Activated naive CD4-positive, alpha-beta T cell treated with anti-CD3 and anti-CD28 coated beads, Interleukin-2, amount 50 U/mL, for 24 hours (primary cell): Measurements from ENCODE around the gene KRT1.
A peak's percentile ranks its signal among the peaks of the same experiment; 100 is the strongest.
"Not testable (repeated sequence)": the region's sequence is repeated elsewhere in the genome, so short reads cannot be mapped to it uniquely, and the experiment has no call there.

ENCODE experiments used
- H3K27ac Mint-ChIP-seq: one replicate; pipeline ENCODE4 v1.8.0; 2021; ENCODE audit warnings: mild to moderate bottlenecking, mixed read lengths
- H3K27me3 Mint-ChIP-seq: one replicate; pipeline ENCODE4 v1.8.0; 2021; ENCODE audit warnings: mixed read lengths
- H3K36me3 Mint-ChIP-seq: one replicate; pipeline ENCODE4 v1.8.0; 2021; ENCODE audit warnings: mixed read lengths
- H3K4me1 Mint-ChIP-seq: one replicate; pipeline ENCODE4 v1.8.0; 2021; ENCODE audit warnings: mixed read lengths
- H3K4me3 Mint-ChIP-seq: one replicate; pipeline ENCODE4 v1.8.0; 2021; ENCODE audit warnings: mild to moderate bottlenecking, mixed read lengths
- H3K9me3 Mint-ChIP-seq: one replicate; pipeline ENCODE4 v1.8.0; 2021; ENCODE audit warnings: mixed read lengths

The KRT1 gene

GRCh38 chr12:52680363-52680762 is at the start of gene KRT1:
KRT1 (minus strand) TSS chr12:52680407; CDS start chr12:52680348, 59 bp downstream.
- peak within 1 kb of the TSS; percentile 39 for H3K4me3 Mint-ChIP-seq
- H3K4me1 Mint-ChIP-seq = peaks cover 80% of the 10 kb centered on the region
- no peaks in the 10 kb centered on the region for H3K27me3 Mint-ChIP-seq
- no peaks in the 10 kb centered on the region for H3K9me3 Mint-ChIP-seq
- no peaks in the 10 kb centered on the region for H3K36me3 Mint-ChIP-seq
- peak within 1 kb of the TSS; percentile 32 for H3K27ac Mint-ChIP-seq

- Mint-ChIP-seq H3K27ac (no peak overlapping the region), H3K9me3 (no peaks in the 10 kb centered on the region), H3K36me3 (no peaks in the 10 kb centered on the region), H3K27me3 (no peaks in the 10 kb centered on the region), H3K4me3 (no peak overlapping the region), H3K4me1 (no peaks in the 10 kb centered on the region)
Measured at GRCh38 chr12:52729147-52729546, 48.9 kb upstream of the KRT1 start.

GRCh38 chr12:52728374-52728773 is 48.2 kb upstream of the KRT1 start:
- H3K27me3 Mint-ChIP-seq = no peaks in the 10 kb centered on the region
- no peak overlapping the region for H3K27ac Mint-ChIP-seq
- H3K36me3 Mint-ChIP-seq = no peaks in the 10 kb centered on the region
- no peaks in the 10 kb centered on the region for H3K4me1 Mint-ChIP-seq
- H3K9me3 Mint-ChIP-seq = no peaks in the 10 kb centered on the region
- H3K4me3 Mint-ChIP-seq = no peak overlapping the region

- H3K4me1 Mint-ChIP-seq = no peaks in the 10 kb centered on the region
- no peak overlapping the region for H3K4me3 Mint-ChIP-seq
- no peaks in the 10 kb centered on the region for H3K9me3 Mint-ChIP-seq
- no peaks in the 10 kb centered on the region for H3K27me3 Mint-ChIP-seq
- no peak overlapping the region for H3K27ac Mint-ChIP-seq
- no peaks in the 10 kb centered on the region for H3K36me3 Mint-ChIP-seq
Measured at GRCh38 chr12:52727037-52727436, 46.8 kb upstream of the KRT1 start.

- Mint-ChIP-seq H3K27me3 (no peaks in the 10 kb centered on the region), H3K9me3 (no peaks in the 10 kb centered on the region), H3K36me3 (no peaks in the 10 kb centered on the region), H3K27ac (no peak overlapping the region), H3K4me3 (no peak overlapping the region), H3K4me1 (no peaks in the 10 kb centered on the region)
Measured at GRCh38 chr12:52726451-52726850, 46.2 kb upstream of the KRT1 start.

GRCh38 chr12:52724384-52724783 is 44.2 kb upstream of the KRT1 start:
- Mint-ChIP-seq H3K27me3 (no peaks in the 10 kb centered on the region), H3K4me3 (no peak overlapping the region), H3K4me1 (no peaks in the 10 kb centered on the region), H3K27ac (no peak overlapping the region), H3K36me3 (no peaks in the 10 kb centered on the region), H3K9me3 (no peaks in the 10 kb centered on the region)

- Mint-ChIP-seq H3K9me3 (no peaks in the 10 kb centered on the region), H3K4me3 (no peak overlapping the region), H3K27ac (peak overlapping the region; percentile 19), H3K27me3 (no peaks in the 10 kb centered on the region), H3K4me1 (no peaks in the 10 kb centered on the region), H3K36me3 (no peaks in the 10 kb centered on the region)
Measured at GRCh38 chr12:52722680-52723079, 42.5 kb upstream of the KRT1 start.

GRCh38 chr12:52721838-52722470 is 41.7 kb upstream of the KRT1 start:
- no peaks in the 10 kb centered on the region for H3K9me3 Mint-ChIP-seq
- H3K4me3 Mint-ChIP-seq = no peak overlapping the region
- no peak overlapping the region for H3K27ac Mint-ChIP-seq
- H3K36me3 Mint-ChIP-seq = no peaks in the 10 kb centered on the region
- no peaks in the 10 kb centered on the region for H3K27me3 Mint-ChIP-seq
- H3K4me1 Mint-ChIP-seq = no peaks in the 10 kb centered on the region

GRCh38 chr12:52720365-52720886 is 40.2 kb upstream of the KRT1 start:
- no peak overlapping the region for H3K4me3 Mint-ChIP-seq
- no peaks in the 10 kb centered on the region for H3K4me1 Mint-ChIP-seq
- no peak overlapping the region for H3K27ac Mint-ChIP-seq
- no peaks in the 10 kb centered on the region for H3K27me3 Mint-ChIP-seq
- no peaks in the 10 kb centered on the region for H3K36me3 Mint-ChIP-seq
- H3K9me3 Mint-ChIP-seq = no peaks in the 10 kb centered on the region

GRCh38 chr12:52716061-52716460 is 35.9 kb upstream of the KRT1 start:
- Mint-ChIP-seq H3K9me3 (no peaks in the 10 kb centered on the region), H3K4me1 (peaks cover 18% of the 10 kb centered on the region), H3K4me3 (no peak overlapping the region), H3K27me3 (peaks cover 4% of the 10 kb centered on the region), H3K27ac (no peak overlapping the region), H3K36me3 (no peaks in the 10 kb centered on the region)

GRCh38 chr12:52715416-52715815 is 35.2 kb upstream of the KRT1 start:
- H3K27ac Mint-ChIP-seq = no peak overlapping the region
- peaks cover 4% of the 10 kb centered on the region for H3K27me3 Mint-ChIP-seq
- H3K4me3 Mint-ChIP-seq = no peak overlapping the region
- H3K36me3 Mint-ChIP-seq = no peaks in the 10 kb centered on the region
- no peaks in the 10 kb centered on the region for H3K9me3 Mint-ChIP-seq
- peaks cover 18% of the 10 kb centered on the region for H3K4me1 Mint-ChIP-seq

GRCh38 chr12:52714887-52715281 is 34.7 kb upstream of the KRT1 start:
- peak overlapping the region; percentile 72 for H3K4me3 Mint-ChIP-seq
- H3K27me3 Mint-ChIP-seq = peaks cover 4% of the 10 kb centered on the region

GRCh38 chr12:52713960-52714886 is 34.0 kb upstream of the KRT1 start:
- H3K4me1 Mint-ChIP-seq = peaks cover 19% of the 10 kb centered on the region
- H3K27ac Mint-ChIP-seq = no peak overlapping the region
- peaks cover 4% of the 10 kb centered on the region for H3K27me3 Mint-ChIP-seq
- no peaks in the 10 kb centered on the region for H3K9me3 Mint-ChIP-seq
- H3K36me3 Mint-ChIP-seq = no peaks in the 10 kb centered on the region
- H3K4me3 Mint-ChIP-seq = peak overlapping the region; percentile 82

More at GRCh38 chr12:52714887-52715281, 34.7 kb upstream of the KRT1 start:
- Mint-ChIP-seq H3K36me3 (no peaks in the 10 kb centered on the region), H3K4me1 (peaks cover 18% of the 10 kb centered on the region), H3K27ac (no peak overlapping the region), H3K9me3 (no peaks in the 10 kb centered on the region)

GRCh38 chr12:52712122-52712521 is 31.9 kb upstream of the KRT1 start:
- not testable (repeated sequence) for H3K36me3 Mint-ChIP-seq, H3K4me3 Mint-ChIP-seq, H3K9me3 Mint-ChIP-seq, H3K27me3 Mint-ChIP-seq
- H3K4me1 Mint-ChIP-seq = peaks cover 40% of the 10 kb centered on the region
- peak overlapping the region; percentile 52 for H3K27ac Mint-ChIP-seq

GRCh38 chr12:52710730-52711129 is 30.5 kb upstream of the KRT1 start:
- Mint-ChIP-seq H3K4me1 (peaks cover 44% of the 10 kb centered on the region), H3K4me3 (no peak overlapping the region), H3K9me3 (no peaks in the 10 kb centered on the region), H3K27me3 (peaks cover 4% of the 10 kb centered on the region), H3K27ac (no peak overlapping the region), H3K36me3 (no peaks in the 10 kb centered on the region)

GRCh38 chr12:52708010-52708409 is 27.8 kb upstream of the KRT1 start:
- Mint-ChIP-seq H3K27me3 (no peaks in the 10 kb centered on the region), H3K36me3 (no peaks in the 10 kb centered on the region), H3K4me1 (peaks cover 36% of the 10 kb centered on the region), H3K9me3 (no peaks in the 10 kb centered on the region), H3K27ac (no peak overlapping the region), H3K4me3 (no peak overlapping the region)
